Raji (cell line): ENCODE data around the gene ANGPTL2.

Experiments used
- POLR2A ChIP-seq: IDR thresholded peaks from 2 replicates; pipeline ENCODE4 v1.6.1; 2011; ENCODE audit warnings: low read depth, low read length, control low read depth; ENCODE audit not compliant: insufficient read depth

ANGPTL2 gene, protein sequence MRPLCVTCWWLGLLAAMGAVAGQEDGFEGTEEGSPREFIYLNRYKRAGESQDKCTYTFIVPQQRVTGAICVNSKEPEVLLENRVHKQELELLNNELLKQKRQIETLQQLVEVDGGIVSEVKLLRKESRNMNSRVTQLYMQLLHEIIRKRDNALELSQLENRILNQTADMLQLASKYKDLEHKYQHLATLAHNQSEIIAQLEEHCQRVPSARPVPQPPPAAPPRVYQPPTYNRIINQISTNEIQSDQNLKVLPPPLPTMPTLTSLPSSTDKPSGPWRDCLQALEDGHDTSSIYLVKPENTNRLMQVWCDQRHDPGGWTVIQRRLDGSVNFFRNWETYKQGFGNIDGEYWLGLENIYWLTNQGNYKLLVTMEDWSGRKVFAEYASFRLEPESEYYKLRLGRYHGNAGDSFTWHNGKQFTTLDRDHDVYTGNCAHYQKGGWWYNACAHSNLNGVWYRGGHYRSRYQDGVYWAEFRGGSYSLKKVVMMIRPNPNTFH

DNA sequence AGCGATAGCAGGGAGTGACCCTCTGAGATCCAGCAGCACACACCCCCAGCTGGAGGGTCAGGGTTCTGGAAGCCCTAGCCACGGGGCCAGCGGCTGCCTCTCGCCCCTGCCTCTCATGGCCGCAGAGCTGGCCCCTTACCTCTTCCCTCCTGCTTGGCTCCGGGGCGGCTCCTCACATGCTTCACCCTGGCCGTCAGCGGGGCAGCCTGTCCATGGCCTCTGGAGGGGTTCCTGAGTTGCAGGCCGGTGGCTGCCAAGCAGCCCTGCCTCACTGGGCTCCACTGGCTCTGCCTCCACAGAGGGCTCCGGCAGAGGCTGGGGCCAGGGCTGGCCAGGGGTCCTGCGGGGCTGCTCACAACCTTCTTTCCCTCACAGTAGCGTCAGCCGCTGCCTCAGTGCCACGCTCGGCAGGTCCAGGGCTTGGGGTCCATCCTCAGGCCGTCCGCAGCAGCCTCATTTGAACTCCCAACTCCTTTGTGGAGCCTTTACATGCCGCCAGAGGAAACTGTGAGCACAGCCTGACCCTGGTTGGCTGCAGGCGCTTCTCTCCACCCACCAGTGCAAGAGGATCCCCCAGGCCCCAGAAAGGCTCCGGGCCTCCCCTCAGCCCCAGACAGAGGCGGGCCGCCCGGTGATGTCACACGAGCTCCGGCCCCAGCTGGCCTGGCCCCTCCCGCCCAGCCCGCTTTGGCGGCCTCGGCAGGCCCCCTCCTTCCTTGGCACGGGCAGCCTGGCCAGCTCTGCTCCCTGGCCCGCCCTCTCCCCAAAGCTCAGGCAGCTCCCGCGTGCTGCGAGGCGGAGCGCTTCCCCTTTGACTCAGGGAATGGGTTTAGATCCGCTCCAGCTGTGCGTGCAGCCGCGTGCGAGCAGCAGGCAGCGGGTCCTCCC, at the start of gene ANGPTL2:
Gene ANGPTL2, minus strand, starts transcription at position 460 of the 888 bp plus-strand sequence. CDS start 13,904 bp downstream, outside the sequence.
- no peak for TF ChIP-seq POLR2A

DNA sequence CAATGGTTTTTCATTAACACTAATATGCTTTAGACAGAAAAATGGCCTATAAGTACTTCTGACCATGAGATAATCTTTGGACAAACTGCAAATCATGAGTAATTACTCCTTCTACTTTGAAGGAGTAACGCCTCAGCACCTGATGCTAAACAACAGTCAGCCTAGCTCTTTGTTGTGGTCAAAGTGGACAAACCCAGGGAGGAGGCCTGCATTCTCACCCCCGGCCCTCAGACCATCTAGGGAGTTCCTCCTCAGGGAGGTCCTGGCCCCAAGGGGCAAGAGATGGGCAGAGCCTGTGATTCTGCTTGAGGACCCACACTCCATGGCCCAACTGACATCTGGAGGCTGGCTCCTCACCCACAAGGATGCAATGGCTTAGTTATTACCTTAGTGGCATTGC, 48.2 kb upstream of the ANGPTL2 start:
- TF ChIP-seq POLR2A: no peak

DNA sequence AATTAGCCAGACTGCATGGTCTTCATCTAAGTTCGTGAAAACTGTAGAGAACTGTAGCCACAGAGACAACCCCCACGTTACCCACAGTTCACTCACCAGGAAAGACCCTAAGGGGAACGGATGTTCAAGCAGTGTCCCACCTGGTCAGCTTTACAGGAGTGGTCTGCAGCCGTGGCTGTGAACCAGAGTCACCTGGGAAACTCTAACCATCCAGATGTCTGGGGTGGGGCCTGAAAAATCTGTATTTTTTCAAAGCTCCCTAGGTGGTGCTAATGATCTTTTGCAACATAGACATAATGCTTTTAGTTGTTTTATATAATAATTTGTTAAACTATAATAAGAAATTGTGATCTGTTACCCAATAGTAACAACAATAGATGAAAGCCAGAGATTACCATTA, 47.7 kb upstream of the ANGPTL2 start:
- TF ChIP-seq POLR2A: no peak

DNA sequence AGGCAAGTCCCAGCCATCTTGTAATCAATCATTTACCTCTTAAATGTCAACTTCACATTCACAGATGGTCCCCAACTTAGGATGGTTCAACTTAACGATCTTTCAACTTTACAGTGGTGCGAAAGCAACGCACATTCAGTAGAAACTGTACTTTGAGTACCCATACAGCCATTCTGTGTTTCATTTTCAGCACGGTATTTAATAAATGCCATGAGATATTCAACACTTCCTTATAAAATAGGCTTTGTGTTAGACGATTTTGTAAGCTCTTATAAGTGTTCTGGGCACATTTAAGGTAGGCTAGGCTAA, 47.1 kb upstream of the ANGPTL2 start:
- no peak for TF ChIP-seq POLR2A

DNA sequence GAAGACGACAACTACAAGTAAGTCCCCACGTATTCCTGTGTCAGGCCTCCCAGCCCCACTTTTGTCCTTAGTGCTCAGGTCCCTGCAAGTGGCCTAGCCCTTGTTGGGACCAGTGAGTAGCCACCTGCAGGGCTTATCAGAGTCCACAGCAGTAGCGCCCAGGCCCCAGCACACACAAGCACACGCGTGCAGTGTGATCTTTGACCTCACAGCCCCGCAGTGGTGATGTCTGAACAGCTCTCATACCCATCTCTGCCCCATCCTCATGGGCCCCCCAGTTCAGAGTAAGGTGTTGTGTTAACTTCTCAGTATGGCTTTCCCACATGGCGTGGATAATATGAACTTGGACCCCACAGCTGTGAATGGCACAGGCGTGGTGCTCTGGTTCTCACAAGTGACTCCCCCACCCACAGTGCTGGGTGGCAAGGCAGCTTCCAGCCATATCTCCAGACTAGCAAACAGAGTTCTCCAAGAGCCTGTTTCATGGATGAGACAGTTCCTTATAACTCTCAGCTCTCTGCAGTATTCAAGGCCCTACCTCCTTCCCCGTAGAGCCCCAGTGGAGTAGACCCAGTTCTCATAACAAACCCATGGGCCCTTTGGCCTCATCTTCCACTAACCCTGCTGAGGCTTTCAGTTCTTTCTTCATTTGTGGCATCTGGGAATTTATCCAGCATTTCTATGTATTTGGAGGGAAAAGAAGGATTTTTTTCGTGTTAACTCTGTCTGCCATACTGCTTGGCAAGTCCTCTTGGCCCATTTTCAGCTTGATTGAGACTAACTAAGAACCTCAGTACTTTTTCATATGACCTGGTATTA, 46.5 kb upstream of the ANGPTL2 start:
- TF ChIP-seq POLR2A: no peak

DNA sequence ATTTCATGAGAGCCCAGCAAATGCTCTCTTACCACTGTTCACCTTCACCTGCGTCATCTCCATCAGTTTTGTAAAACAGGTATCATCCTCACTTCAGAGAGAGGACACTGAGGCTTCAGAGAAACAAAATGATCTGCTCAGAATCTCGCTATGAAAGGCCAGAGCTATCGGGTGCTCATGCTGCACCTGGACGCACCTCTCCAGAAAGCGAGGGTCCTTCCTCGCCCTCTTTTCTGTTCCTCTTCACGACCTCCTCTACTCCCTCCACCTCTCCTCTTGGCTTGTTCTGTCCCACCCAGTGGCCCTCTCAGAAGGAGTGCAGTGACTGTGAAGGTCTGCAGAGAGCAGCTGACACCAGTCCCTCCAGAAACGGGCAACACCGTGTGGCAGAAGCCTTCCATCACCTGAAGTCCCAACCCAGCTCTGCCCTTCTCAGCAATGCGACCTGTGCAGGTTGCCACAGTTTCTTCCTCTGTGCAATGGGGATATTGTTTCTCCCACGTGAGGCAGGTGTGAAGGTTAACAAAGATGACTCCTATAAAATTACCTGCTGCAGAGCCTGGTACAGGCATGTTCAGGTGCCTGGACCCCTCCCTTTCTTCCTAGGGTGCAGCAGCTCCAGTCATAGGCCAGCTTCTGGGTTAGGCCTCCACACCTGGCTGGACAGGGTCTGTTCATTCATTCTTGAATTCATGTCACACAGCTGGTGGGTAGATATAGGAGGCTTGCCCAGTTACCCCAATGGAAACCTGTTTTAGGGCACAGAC, 45.3 kb upstream of the ANGPTL2 start:
- TF ChIP-seq POLR2A: no peak

DNA sequence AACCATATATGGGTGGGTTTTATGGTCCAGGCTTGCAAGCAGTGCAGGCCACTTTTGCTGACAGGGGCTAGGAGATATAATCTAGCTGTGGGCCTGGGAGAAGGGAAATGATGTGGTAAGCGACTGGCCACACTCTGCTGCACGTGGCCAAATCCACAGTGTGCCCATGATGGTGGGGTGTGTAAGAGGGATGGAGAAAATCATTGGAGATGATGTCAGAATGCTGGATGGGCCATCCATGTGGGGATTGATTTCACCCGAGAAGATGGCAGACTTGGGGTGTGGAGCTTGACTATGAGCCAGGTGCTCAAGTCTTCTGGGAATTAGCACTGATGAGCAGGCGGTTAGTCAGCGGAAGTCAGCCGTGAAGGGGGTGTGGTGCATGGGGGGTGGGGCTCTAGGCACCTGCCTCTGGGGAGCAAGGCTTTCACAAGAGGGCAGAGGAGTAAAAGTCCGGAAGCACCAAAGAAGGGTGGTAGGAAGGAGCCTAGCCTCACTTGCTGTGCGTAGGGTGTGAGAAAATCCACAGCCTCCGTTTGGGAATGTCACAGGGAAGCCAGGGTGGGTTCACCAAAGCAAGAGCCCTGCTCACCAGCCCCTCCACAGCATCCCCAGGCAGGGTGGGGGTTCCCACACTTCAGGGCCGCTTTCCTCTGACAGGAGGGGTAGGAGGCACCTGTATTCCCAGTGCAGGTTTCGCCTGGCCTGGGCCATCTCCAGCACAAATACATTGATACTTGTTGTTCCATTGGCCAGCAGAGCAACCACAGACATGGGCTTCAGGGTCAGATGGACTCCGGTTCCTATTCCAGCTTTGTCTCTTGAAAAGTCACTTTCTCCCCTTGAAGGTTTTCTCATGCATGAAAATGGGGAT, 44.5 kb upstream of the ANGPTL2 start:
- TF ChIP-seq POLR2A: no peak

DNA sequence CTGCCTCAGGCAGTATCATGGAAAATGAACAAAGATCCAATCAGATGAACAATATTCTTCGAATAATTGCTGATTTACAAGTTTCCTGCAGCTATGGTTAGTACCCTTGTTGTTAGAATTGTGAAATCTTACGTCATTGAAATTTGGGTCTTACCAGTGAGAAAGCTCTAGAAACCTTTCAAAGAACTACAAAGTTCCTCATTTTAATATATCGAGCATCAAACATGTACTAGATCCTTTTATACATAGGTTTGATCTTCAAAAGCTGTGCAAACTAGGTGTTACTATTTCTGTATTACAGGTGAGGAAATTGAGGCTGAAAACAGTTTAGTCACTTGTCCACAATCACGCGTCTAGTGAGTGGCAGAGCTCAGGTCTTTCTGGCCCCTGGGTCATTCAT, 43.7 kb upstream of the ANGPTL2 start:
- no peak for TF ChIP-seq POLR2A

DNA sequence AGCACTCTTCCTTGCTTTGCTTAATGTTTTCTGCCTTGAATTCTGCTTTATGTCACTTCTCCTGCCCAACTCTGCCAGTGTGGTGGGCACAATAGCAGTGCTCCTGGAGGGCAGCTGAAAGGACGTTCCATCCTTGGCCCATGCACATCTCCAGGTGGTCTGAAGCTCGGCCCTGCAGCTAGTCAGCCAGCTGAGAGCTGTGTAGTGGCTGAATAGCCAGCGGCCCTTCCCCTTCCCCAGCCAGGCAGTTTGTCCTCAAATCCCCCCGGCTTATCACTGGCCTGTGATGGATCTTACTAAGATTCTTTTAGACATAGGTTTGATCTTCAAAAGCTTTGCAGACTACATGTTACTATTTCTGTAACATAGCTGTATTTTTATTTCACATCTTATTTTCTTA, 42.7 kb upstream of the ANGPTL2 start:
- no peak for TF ChIP-seq POLR2A

DNA sequence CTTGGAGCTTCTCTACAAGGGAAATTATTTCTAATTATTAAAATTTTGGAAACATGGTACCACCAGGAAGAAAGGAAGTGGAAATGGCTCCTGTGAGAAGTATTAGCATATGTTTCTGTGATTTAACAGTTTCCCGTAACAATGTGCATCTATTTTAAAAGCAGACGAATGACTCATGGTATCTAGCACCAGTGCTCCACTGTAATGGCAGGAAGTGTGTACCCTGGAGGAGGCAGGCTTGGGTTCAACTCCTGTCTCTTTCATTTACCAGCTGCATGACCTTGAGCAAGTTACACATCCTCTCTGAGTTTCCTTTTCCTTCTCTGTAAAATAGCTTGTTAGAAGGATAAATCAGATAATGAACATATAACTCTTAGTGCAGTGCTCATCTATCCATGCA, 41.0 kb upstream of the ANGPTL2 start:
- TF ChIP-seq POLR2A: no peak

DNA sequence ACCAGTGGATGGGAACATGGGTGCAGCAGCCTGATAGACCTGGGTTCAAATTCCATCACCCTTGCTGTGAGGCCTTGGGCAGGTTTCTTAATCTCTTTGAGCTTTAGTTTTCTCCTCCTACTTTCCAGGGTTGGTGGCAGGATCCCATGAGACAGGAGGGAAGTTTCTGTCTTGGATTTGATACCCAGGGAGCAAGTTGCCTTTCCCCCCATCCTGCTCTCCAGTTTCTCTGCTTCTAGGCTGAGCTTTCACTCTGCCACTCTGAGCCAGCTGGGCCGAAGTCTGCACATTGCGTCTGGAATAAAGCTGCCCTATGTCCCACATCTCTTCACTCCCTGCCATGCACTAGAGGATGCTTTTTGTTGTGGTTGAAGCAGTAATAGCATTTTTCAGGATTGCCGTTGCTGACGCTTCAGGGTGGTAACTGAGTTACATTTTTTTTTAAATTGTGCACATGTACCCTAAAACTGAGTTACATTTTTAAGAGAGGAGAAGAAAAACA, 40.5 kb upstream of the ANGPTL2 start:
- no peak for TF ChIP-seq POLR2A

DNA sequence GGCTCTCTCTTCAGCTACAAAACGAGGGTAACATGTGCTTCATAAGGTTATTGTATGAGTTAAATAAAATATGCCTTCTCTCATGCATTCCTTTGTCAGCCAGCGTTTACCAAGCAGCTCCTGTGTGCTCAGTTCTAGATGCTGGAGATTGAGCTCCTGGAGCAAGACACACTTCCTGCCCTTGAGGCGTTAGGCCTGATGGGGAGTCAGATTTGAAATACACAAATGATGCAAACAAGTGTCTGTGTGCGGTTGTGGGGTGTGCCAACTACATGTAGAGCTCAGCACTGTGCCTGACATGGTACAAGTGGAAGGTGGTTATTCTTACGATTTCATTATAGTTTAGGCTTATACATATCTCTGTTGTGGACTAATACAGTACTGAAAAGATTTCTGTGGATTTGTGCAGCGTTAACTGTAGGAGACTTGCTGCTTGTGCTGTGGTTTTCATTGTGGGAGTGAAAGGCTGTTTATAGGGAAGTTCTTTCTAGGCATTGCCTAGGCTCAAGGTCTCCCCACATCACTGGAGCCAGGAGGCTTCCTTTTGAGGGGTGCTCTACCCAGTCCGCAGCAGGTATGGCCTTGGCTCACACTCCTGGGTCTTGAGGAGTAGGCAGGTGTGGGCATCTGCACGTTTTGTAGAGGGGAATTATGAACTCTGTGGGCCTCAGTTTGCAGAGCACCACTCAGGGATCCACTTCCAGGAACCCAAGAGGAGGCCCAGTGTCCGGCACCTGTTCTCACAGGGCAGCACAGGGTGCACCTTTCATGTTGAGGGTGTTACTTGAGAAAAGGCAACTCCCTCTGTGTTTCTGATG, 39.8 kb upstream of the ANGPTL2 start:
- no peak for TF ChIP-seq POLR2A
